ENCODE measurements around the gene CAMK2D.

Gene CAMK2D

DNA sequence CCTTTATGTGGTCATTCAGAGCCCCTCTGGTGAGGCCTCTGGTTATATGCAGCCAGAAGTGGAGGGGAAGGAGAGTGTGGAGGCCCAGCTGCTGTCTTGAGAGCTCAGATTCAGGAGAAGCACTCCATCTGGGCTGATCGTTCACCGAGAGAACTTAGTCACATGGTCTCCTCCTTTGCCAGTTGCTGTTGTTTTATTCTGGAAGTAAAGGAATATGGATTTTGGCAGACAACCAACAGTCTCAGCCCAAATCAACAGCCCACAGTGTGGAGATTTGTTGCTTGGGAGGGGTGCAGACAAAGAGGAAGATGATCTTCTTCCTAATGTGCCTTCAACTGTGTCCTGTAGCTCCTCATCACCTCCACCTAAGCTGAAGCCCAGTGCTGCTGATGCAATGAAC lies 356.7 kb downstream of the CAMK2D start:
- H3K4me3 ChIP-seq (ENCODE audit: low read depth, low read length) = no peak overlapping the region
- in situ Hi-C loops (cut with HindIII; ENCODE audit: low sequenced_read_pairs) = no loop called here

DNA sequence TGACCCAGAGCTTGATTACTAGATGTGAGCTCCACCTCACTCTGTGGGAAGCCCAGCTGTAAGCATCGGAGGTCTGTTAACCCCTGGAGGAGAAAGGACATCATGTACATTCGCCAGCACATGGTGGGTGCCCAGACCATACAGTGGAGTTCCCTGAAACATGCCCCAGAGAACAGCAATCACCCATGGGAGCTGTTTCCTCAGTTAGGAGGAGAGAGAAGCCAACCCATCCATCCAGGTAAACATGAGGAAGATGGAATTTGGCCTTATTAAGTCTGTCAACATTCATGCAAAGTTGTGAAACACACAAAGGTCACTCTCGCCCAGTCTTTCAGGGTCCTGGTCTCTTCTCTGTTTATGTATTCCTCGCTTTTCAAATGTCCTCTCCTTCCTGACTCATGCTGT lies 357.4 kb downstream of the CAMK2D start:
- DNase-seq (ENCODE audit: low read depth) = no peak
- TF ChIP-seq, protein P1, sequence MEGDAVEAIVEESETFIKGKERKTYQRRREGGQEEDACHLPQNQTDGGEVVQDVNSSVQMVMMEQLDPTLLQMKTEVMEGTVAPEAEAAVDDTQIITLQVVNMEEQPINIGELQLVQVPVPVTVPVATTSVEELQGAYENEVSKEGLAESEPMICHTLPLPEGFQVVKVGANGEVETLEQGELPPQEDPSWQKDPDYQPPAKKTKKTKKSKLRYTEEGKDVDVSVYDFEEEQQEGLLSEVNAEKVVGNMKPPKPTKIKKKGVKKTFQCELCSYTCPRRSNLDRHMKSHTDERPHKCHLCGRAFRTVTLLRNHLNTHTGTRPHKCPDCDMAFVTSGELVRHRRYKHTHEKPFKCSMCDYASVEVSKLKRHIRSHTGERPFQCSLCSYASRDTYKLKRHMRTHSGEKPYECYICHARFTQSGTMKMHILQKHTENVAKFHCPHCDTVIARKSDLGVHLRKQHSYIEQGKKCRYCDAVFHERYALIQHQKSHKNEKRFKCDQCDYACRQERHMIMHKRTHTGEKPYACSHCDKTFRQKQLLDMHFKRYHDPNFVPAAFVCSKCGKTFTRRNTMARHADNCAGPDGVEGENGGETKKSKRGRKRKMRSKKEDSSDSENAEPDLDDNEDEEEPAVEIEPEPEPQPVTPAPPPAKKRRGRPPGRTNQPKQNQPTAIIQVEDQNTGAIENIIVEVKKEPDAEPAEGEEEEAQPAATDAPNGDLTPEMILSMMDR (IDR thresholded peaks at IDR 0.05; ENCODE audit: low read depth, low read length, missing control alignments) = no peak
- H3K4me3 ChIP-seq (ENCODE audit: low read depth, low read length) = no peak overlapping the region
- in situ Hi-C loops (cut with HindIII; ENCODE audit: low sequenced_read_pairs) = no loop called here

More for the DNA sequence above, 356.7 kb downstream of the CAMK2D start:
- TF ChIP-seq, protein P1 (IDR thresholded peaks at IDR 0.05; ENCODE audit: low read depth, low read length, missing control alignments) = no peak
- DNase-seq (ENCODE audit: low read depth) = no peak
